K562 (cell line): ENCODE measurements around the gene ABLIM2. TPM values are rescaled to one million over a fixed set of nuclear protein-coding genes. Genes with fewer than 3 reads are reported as not detected.
A peak's percentile ranks its signal among the peaks of the same experiment; 100 is the strongest.

ENCODE experiments used
- C11orf30 ChIP-seq: fragments of 450-650 bp; IDR thresholded peaks from 2 replicates; pipeline ENCODE4 v1.6.1; 2016; ENCODE audit warnings: low read depth, mild to moderate bottlenecking
- CHCHD3 ChIP-seq: fragments of 250-450 bp; sonication (Bioruptor Pico); IDR thresholded peaks from 2 replicates; pipeline ENCODE4 v2.1.2; 2022; ENCODE audit warnings: mild to moderate bottlenecking
- EGR1 ChIP-seq: fragments of 450-650 bp; conservative IDR thresholded peaks from 2 replicates; pipeline ENCODE4 v1.6.1; 2017; ENCODE audit warnings: mild to moderate bottlenecking
- ETV5 ChIP-seq: sonication (generic); formaldehyde crosslinking; IDR thresholded peaks from 2 replicates; pipeline ENCODE4 v1.4.0; 2020; ENCODE audit warnings: low read depth, mild to moderate bottlenecking, missing genetic modification reagents
- HLTF ChIP-seq: fragments of 450-650 bp; IDR thresholded peaks from 2 replicates; pipeline ENCODE4 v1.6.1; 2016
- HMGN3 ChIP-seq: IDR thresholded peaks from 2 replicates; pipeline ENCODE4 v1.6.1; 2011; ENCODE audit warnings: borderline replicate concordance, low read depth, mild to moderate bottlenecking, mixed read lengths, low read length; ENCODE audit not compliant: insufficient read length; ENCODE audit errors: extremely low read depth
- KLF13 ChIP-seq: fragments of 450-650 bp; IDR thresholded peaks from 2 replicates; pipeline ENCODE4 v1.6.1; 2016; ENCODE audit warnings: missing genetic modification characterization, low read depth, mild to moderate bottlenecking, missing compliant biosample characterization, moderate library complexity, borderline replicate concordance
- MBD2 ChIP-seq: sonication (generic); IDR thresholded peaks from 2 replicates; pipeline ENCODE4 v1.6.1; 2016; ENCODE audit warnings: low read depth, borderline replicate concordance
- PML ChIP-seq: IDR thresholded peaks from 2 replicates; pipeline ENCODE4 v1.6.1; 2012; ENCODE audit warnings: low read length, inconsistent platforms
- PRPF4 ChIP-seq: fragments of 200-400 bp; formaldehyde crosslinking; IDR thresholded peaks from one replicate; pipeline ENCODE4 v1.6.1; 2017; ENCODE audit warnings: low read length, low read depth, mild to moderate bottlenecking; ENCODE audit not compliant: insufficient read depth, poor library complexity, severe bottlenecking
- SRSF9 ChIP-seq: fragments of 200-400 bp; formaldehyde crosslinking; IDR thresholded peaks from 2 replicates; pipeline ENCODE4 v1.6.1; 2017; ENCODE audit warnings: low read depth, low read length, borderline replicate concordance
- TEAD1 ChIP-seq, 2 experiments: fragments of 450-650 bp in 1 of 2; sonication (generic) in 1 of 2; formaldehyde crosslinking; IDR thresholded peaks; 2 replicates each; pipeline versions ENCODE4 v1.4.0 to v1.8.0; 2020 to 2022; ENCODE audit warnings: mild to moderate bottlenecking in 2 of 2, missing genetic modification reagents in 1 of 2
- YBX1 ChIP-seq: fragments of 450-650 bp; IDR thresholded peaks from 2 replicates; pipeline ENCODE4 v1.7.1; 2016; ENCODE audit warnings: mild to moderate bottlenecking
- ZBTB17 ChIP-seq: fragments of 450-650 bp; formaldehyde crosslinking; IDR thresholded peaks from 2 replicates; pipeline ENCODE4 v1.4.0; 2020; ENCODE audit warnings: mild to moderate bottlenecking
- ZNF507 ChIP-seq: conservative IDR thresholded peaks from 2 replicates; pipeline ENCODE4 v1.6.1; 2017; ENCODE audit warnings: missing genetic modification characterization, missing compliant biosample characterization
- polyA plus RNA-seq, 8 experiments: library from polyadenylated mRNA; depleted of rRNA in 4 of 8; stranded (reverse) in 5 of 8; unstranded in 3 of 8; fragments of >200 nt; fragmentation: Nextera tagmentation in 2 of 8; fragmentation: Illumina TruSeq in 1 of 8; extraction: Ambion mirVana in 2 of 8; extraction: Trizol in 1 of 8; gene quantifications; 2 replicates each; pipeline versions ENCODE4 v1.2.1 to v1.2.3, GENCODE V29; 2011 to 2014; ENCODE audit warnings: inconsistent platforms in 1 of 8, missing spikeins in 1 of 8
- total RNA-seq, 7 experiments: library from RNA; depleted of rRNA in 6 of 7; stranded (reverse); fragments of >200 nt in 6 of 7; fragmentation: Illumina TruSeq in 2 of 7; extraction: Trizol in 2 of 7; gene quantifications; 2 replicates each; pipeline versions ENCODE4 v1.2.1 to v1.2.3, GENCODE V29; 2011 to 2021; ENCODE audit warnings: low replicate concordance in 1 of 7
- TF ChIP-seq, protein P1 (sequence below): sonication (generic); formaldehyde crosslinking; IDR thresholded peaks from 2 replicates; pipeline ENCODE4 v1.8.0; 2022; ENCODE audit warnings: mild to moderate bottlenecking, missing genetic modification reagents
- TF ChIP-seq, protein P2 (sequence below): fragments of 150-350 bp; conservative IDR thresholded peaks from 2 replicates; pipeline ENCODE4 v1.6.1; 2014; ENCODE audit warnings: low read length
- TF ChIP-seq, protein P3 (sequence below): fragments of 450-650 bp; formaldehyde crosslinking; IDR thresholded peaks from 2 replicates; pipeline ENCODE4 v1.4.0; 2020; ENCODE audit warnings: mild to moderate bottlenecking, moderate library complexity
- TF ChIP-seq, protein P4 (sequence below): fragments of 250-450 bp; sonication (Bioruptor Pico); IDR thresholded peaks from 2 replicates; pipeline ENCODE4 v1.8.0; 2022; ENCODE audit warnings: inconsistent platforms, mild to moderate bottlenecking, moderate library complexity, borderline replicate concordance

ABLIM2 gene
- total and polyA plus RNA-seq, 9 of the 15 experiments (the other 6 are each of a cell fraction or from before 2014, with no cell fraction given) = not detected

DNA sequence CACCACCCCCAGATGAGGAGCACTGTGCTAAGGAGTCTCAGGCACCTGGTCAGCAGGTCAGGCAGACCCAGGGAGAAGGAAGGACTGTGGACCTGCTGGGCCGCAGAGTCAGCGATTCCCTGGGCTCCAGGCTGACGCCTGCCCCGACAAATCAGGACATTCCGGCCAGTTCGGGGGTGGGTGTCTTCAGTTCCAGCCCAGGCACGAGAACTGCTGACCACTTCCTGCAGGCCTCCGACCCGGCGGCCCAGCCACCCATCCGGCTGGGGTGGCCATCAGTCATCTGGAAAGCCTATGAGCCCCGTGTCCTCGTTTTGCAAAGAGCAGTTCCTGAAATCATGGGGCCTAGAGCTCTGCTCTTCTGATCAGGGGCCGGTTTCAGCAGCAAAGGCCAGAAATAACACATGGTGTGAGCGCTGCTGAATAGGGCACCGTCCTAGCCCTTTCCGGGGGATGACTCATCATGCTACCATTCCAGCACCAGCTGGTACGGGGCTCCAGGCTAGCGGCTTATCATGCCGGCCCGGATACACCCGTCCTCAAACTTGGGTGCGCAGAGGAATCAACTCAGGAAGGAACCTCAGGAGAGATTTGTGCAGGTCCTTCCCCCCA is 32.6 kb upstream of the ABLIM2 start (continued):
- TF ChIP-seq, protein P1, sequence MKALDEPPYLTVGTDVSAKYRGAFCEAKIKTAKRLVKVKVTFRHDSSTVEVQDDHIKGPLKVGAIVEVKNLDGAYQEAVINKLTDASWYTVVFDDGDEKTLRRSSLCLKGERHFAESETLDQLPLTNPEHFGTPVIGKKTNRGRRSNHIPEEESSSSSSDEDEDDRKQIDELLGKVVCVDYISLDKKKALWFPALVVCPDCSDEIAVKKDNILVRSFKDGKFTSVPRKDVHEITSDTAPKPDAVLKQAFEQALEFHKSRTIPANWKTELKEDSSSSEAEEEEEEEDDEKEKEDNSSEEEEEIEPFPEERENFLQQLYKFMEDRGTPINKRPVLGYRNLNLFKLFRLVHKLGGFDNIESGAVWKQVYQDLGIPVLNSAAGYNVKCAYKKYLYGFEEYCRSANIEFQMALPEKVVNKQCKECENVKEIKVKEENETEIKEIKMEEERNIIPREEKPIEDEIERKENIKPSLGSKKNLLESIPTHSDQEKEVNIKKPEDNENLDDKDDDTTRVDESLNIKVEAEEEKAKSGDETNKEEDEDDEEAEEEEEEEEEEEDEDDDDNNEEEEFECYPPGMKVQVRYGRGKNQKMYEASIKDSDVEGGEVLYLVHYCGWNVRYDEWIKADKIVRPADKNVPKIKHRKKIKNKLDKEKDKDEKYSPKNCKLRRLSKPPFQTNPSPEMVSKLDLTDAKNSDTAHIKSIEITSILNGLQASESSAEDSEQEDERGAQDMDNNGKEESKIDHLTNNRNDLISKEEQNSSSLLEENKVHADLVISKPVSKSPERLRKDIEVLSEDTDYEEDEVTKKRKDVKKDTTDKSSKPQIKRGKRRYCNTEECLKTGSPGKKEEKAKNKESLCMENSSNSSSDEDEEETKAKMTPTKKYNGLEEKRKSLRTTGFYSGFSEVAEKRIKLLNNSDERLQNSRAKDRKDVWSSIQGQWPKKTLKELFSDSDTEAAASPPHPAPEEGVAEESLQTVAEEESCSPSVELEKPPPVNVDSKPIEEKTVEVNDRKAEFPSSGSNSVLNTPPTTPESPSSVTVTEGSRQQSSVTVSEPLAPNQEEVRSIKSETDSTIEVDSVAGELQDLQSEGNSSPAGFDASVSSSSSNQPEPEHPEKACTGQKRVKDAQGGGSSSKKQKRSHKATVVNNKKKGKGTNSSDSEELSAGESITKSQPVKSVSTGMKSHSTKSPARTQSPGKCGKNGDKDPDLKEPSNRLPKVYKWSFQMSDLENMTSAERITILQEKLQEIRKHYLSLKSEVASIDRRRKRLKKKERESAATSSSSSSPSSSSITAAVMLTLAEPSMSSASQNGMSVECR (CRISPR knock-in tag) = no peak
- peak; percentile 86 for TF ChIP-seq ETV5 (CRISPR knock-in tag)
- TF ChIP-seq HMGN3 = no peak
- TF ChIP-seq YBX1 = no peak
- TF ChIP-seq, protein P2, sequence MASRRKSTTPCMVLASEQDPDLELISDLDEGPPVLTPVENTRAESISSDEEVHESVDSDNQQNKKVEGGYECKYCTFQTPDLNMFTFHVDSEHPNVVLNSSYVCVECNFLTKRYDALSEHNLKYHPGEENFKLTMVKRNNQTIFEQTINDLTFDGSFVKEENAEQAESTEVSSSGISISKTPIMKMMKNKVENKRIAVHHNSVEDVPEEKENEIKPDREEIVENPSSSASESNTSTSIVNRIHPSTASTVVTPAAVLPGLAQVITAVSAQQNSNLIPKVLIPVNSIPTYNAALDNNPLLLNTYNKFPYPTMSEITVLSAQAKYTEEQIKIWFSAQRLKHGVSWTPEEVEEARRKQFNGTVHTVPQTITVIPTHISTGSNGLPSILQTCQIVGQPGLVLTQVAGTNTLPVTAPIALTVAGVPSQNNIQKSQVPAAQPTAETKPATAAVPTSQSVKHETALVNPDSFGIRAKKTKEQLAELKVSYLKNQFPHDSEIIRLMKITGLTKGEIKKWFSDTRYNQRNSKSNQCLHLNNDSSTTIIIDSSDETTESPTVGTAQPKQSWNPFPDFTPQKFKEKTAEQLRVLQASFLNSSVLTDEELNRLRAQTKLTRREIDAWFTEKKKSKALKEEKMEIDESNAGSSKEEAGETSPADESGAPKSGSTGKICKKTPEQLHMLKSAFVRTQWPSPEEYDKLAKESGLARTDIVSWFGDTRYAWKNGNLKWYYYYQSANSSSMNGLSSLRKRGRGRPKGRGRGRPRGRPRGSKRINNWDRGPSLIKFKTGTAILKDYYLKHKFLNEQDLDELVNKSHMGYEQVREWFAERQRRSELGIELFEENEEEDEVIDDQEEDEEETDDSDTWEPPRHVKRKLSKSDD = no peak
- TF ChIP-seq PRPF4 = no peak
- no peak for TF ChIP-seq ZNF507 (tag)
- TF ChIP-seq, protein P3, sequence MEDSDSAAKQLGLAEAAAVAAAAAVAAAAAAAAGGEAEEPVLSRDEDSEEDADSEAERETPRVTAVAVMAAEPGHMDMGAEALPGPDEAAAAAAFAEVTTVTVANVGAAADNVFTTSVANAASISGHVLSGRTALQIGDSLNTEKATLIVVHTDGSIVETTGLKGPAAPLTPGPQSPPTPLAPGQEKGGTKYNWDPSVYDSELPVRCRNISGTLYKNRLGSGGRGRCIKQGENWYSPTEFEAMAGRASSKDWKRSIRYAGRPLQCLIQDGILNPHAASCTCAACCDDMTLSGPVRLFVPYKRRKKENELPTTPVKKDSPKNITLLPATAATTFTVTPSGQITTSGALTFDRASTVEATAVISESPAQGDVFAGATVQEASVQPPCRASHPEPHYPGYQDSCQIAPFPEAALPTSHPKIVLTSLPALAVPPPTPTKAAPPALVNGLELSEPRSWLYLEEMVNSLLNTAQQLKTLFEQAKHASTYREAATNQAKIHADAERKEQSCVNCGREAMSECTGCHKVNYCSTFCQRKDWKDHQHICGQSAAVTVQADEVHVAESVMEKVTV (CRISPR knock-in tag) = no peak
- TF ChIP-seq SRSF9 = no peak
- no peak for TF ChIP-seq HLTF
- TF ChIP-seq, protein P4, sequence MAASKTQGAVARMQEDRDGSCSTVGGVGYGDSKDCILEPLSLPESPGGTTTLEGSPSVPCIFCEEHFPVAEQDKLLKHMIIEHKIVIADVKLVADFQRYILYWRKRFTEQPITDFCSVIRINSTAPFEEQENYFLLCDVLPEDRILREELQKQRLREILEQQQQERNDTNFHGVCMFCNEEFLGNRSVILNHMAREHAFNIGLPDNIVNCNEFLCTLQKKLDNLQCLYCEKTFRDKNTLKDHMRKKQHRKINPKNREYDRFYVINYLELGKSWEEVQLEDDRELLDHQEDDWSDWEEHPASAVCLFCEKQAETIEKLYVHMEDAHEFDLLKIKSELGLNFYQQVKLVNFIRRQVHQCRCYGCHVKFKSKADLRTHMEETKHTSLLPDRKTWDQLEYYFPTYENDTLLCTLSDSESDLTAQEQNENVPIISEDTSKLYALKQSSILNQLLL (CRISPR knock-in tag) = no peak
- TF ChIP-seq MBD2 = no peak
- TF ChIP-seq PML = no peak
- peak; percentile 52; the same call in 1 of the 2 replicates for TF ChIP-seq C11orf30
- no peak for TF ChIP-seq ZBTB17 (CRISPR knock-in tag)
- no peak for TF ChIP-seq EGR1
- no peak for TF ChIP-seq KLF13 (tag)
- no peak for TF ChIP-seq CHCHD3 (CRISPR knock-in tag)
- TF ChIP-seq TEAD1 (CRISPR knock-in tag; IDR thresholded peaks at IDR 0.05) = peak in 1 of 2 experiments; percentile 62; a peak in 2 of 4 replicates
